ENCODE data around the gene THOC5. TPM values are rescaled to one million over a fixed set of nuclear protein-coding genes. Genes with fewer than 3 reads are reported as not detected.

Gene THOC5
- total and polyA plus RNA-seq, 12 donors: 32.0 to 77.9 (median 39.0) TPM

GRCh38 chr22:29531419-29531818 is 22.1 kb downstream of the THOC5 start:
- no peak for ATAC-seq

GRCh38 chr22:29530716-29531115 is 22.8 kb downstream of the THOC5 start:
- DNase-seq (no peak), ATAC-seq (no peak)
- Histone ChIP-seq H3K9me3 (peaks cover 0 to 7% (median 0%) of the 10 kb centered on the region in 11 donors), H3K27me3 (no peaks in the 10 kb centered on the region), H3K27ac (no peak overlapping the region), H3K4me3 (no peak overlapping the region), H3K36me3 (peaks cover 0 to 100% (median 69%) of the 10 kb centered on the region in 9 donors), H3K4me1 (no peaks in the 10 kb centered on the region)
- WGBS, 2 donors: 92 to 94% methylated on average over 4 of the region's 4 CpGs
- no peak for TF ChIP-seq CTCF (IDR thresholded peaks at IDR 0.05)
- intact Hi-C loops (cut with DNase I): no loop called here

More at GRCh38 chr22:29531419-29531818, 22.1 kb downstream of the THOC5 start:
- H3K4me1 ChIP-seq: no peaks in the 10 kb centered on the region
- 95 to 99% methylated on average over 4 of the region's 4 CpGs for WGBS, 2 donors
- no peak overlapping the region for H3K4me3 ChIP-seq
- peaks cover 0 to 7% (median 0%) of the 10 kb centered on the region in 11 donors for H3K9me3 ChIP-seq
- H3K27ac ChIP-seq: no peak overlapping the region
- intact Hi-C loops (cut with DNase I): no loop called here
- no peak for DNase-seq
- no peaks in the 10 kb centered on the region for H3K27me3 ChIP-seq
- no peak for TF ChIP-seq CTCF (IDR thresholded peaks at IDR 0.05)
- H3K36me3 ChIP-seq: peaks cover 0 to 100% (median 66%) of the 10 kb centered on the region in 9 donors

DNA sequence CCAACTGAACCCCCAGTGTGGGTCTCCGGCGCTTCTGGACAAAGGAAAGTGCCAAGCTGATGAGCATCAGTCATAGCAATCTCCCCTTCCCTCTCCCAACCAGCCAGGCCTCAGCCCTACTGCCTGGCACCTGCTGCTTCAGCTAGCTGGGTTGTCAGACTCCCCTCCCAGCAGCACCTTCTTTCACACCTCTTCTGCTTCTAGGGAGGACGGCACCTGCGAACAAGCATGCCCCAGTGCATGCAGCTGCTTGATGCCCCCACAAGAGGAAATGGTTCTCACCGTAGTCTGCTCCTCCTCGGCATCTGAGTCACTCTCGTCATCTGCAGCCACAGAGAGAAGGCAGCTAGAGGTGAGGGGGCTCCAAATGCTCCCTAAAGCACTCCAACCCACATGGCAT is 25.4 kb downstream of the THOC5 start:
- H3K36me3 ChIP-seq: peaks cover 0 to 100% (median 79%) of the 10 kb centered on the region in 9 donors
- WGBS, 2 donors: 94 to 97% methylated on average over 7 of the region's 7 CpGs
- no peak for ATAC-seq
- H3K27me3 ChIP-seq: no peaks in the 10 kb centered on the region
- intact Hi-C loops (cut with DNase I): loop anchor here in 6 of 10 donors (5.0 to 10.0 kb wide), 3 partner anchors 131 to 233 kb away; no protein-coding TSS in a partner anchor
- TF ChIP-seq CTCF (IDR thresholded peaks at IDR 0.05): no peak
- H3K27ac ChIP-seq: no peak overlapping the region
- no peaks in the 10 kb centered on the region for H3K4me1 ChIP-seq
- no peak for DNase-seq
- no peak overlapping the region for H3K4me3 ChIP-seq
- no peaks in the 10 kb centered on the region for H3K9me3 ChIP-seq

DNA sequence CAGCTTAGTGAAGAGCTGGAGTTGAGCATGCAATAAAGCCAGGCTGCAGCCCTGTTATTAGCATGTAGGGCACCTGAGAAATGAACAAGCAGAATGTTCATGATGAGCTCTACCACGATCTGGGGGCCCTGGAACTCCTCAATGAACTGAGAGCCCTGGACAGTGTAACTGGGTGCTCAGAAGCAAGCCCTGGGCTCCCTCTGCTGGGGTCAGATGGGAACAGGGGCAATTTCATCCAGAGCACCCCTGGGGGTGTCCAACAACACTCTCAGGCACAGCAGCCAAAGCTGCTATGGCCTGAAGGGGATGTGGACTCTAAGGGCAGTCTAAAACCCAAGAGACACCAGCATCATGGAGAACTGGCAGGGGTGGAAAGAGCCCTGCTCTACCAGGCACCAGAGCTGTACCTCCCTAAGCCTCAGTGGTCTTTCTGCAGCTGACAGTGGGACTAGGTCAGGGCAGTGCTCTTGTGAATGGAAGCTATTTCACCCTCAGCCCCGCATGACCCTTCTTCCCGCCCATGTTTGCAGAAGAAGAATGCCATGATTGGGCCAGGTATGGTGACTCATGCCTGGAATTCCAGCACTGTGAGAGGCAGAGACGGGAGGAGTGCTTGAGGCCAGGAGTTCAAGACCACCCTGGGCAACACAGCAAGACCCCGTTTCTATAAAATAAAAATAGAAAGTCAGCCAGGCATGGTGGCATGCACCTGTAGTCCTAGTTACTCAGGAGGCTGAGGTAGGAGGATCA is 28.9 kb downstream of the THOC5 start:
- Histone ChIP-seq H3K27ac (no peak overlapping the region), H3K27me3 (no peaks in the 10 kb centered on the region), H3K4me1 (no peaks in the 10 kb centered on the region), H3K4me3 (no peak overlapping the region), H3K9me3 (no peaks in the 10 kb centered on the region), H3K36me3 (peaks cover 0 to 100% (median 78%) of the 10 kb centered on the region in 9 donors)
- DNase-seq (peak in 1 of 2 donors; percentile 10), ATAC-seq (peak in 7 of 8 donors; percentile 38 to 86 (median 73))
- intact Hi-C loops (cut with DNase I): loop anchor here (1.0 to 10.0 kb wide), 4 partner anchors 127 to 230 kb away; no protein-coding TSS in a partner anchor
- WGBS, 2 donors: 66 to 67% methylated on average over 5 of the region's 5 CpGs
- TF ChIP-seq CTCF (IDR thresholded peaks at IDR 0.05): peak; percentile 20 to 54 (median 49)
